OCI-LY3 (cell line): Measurements from ENCODE around the gene CD40.

Experiments used
- H2AFZ ChIP-seq: fragments of 200-600, 300-600 bp; shearing (Covaris generic); 2 replicates; pipeline ENCODE4 v1.6.0; 2014; ENCODE audit warnings: antibody characterized with exemption, low read depth, low read length
- H3K27ac ChIP-seq: fragments of 200-600, 300-600 bp; sonication (generic); 2 replicates; pipeline ENCODE4 v1.5.1; 2014; ENCODE audit warnings: mild to moderate bottlenecking, low read length, moderate library complexity, mixed read lengths
- H3K27me3 ChIP-seq: fragments of 200-600, 300-600 bp; sonication (generic); 2 replicates; pipeline ENCODE4 v1.6.1; 2014; ENCODE audit warnings: low read depth, low read length, mixed read lengths
- H3K36me3 ChIP-seq: fragments of 200-600, 300-600 bp; sonication (generic); replicated peaks from 2 replicates; pipeline ENCODE3; 2014; ENCODE audit warnings: low read depth, low read length, mixed read lengths
- H3K4me1 ChIP-seq: fragments of 300-600, 200-600 bp; sonication (generic); 2 replicates; pipeline ENCODE4 v1.6.1; 2014; ENCODE audit warnings: low read length, mixed read lengths
- H3K4me2 ChIP-seq: fragments of 200-600, 300-600 bp; sonication (generic); 2 replicates; pipeline ENCODE4 v1.6.1; 2014; ENCODE audit warnings: low read length, mixed read lengths
- H3K4me3 ChIP-seq: fragments of 300-600, 200-600 bp; sonication (generic); 2 replicates; pipeline ENCODE4 v1.5.1; 2014; ENCODE audit warnings: antibody characterized with exemption, mild to moderate bottlenecking, low read length, moderate library complexity
- H3K79me2 ChIP-seq: fragments of 300-600, 200-600 bp; shearing (Covaris generic); 2 replicates; pipeline ENCODE4 v1.6.1; 2014; ENCODE audit warnings: mild to moderate bottlenecking, low read length, mixed read lengths
- H3K9ac ChIP-seq: fragments of 300-600, 200-600 bp; shearing (Covaris generic); 2 replicates; pipeline ENCODE4 v1.6.0; 2014; ENCODE audit warnings: mild to moderate bottlenecking, low read length, moderate library complexity
- H3K9me3 ChIP-seq: fragments of 200-600, 300-600 bp; shearing (Covaris generic); 2 replicates; pipeline ENCODE4 v1.6.1; 2014; ENCODE audit warnings: low read length, mixed read lengths; ENCODE audit not compliant: insufficient read depth
- H4K20me1 ChIP-seq: fragments of 200-600, 300-600 bp; sonication (generic); 2 replicates; pipeline ENCODE4 v1.6.1; 2016; ENCODE audit warnings: low read length, mixed read lengths; ENCODE audit not compliant: insufficient read depth
- EZH2phosphoT487 ChIP-seq: fragments of 200-600 bp; shearing (Covaris generic); IDR thresholded peaks from 2 replicates; pipeline ENCODE4 v1.6.1; 2018; ENCODE audit warnings: antibody characterized with exemption, mixed run types, low read depth
- TF ChIP-seq, protein P1 (sequence below): fragments of 200-600, 300-600 bp; sonication (generic); IDR thresholded peaks from 2 replicates; pipeline ENCODE4 v1.5.1; 2014; ENCODE audit warnings: antibody characterized with exemption, low read length, low read depth

CD40 gene

DNA sequence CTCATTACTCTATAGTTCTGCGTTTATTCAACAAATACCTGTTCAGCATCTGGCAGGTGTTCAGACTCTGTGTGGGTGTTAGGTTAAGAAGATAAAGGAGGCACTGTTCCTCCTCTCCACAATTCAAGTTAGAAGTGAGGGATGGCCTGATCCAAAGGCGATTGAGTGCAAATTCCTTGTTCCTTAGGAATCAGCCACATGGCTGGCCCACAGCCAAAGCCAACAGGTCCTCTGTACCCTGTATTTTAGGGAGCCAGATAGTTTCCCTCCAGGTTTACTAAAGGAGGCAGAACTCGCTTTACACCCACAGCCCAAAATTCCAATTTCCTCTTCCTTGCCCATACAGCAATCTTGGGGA lies 5.0 kb upstream of the CD40 start:
- H3K36me3 ChIP-seq, result no peaks in the 10 kb centered on the region
- peak overlapping the region; percentile 90; the same call in 1 of the 2 replicates for H3K27ac ChIP-seq
- no peaks in the 10 kb centered on the region for H3K27me3 ChIP-seq
- TF ChIP-seq EZH2phosphoT487, result no peak
- TF ChIP-seq, protein P1, sequence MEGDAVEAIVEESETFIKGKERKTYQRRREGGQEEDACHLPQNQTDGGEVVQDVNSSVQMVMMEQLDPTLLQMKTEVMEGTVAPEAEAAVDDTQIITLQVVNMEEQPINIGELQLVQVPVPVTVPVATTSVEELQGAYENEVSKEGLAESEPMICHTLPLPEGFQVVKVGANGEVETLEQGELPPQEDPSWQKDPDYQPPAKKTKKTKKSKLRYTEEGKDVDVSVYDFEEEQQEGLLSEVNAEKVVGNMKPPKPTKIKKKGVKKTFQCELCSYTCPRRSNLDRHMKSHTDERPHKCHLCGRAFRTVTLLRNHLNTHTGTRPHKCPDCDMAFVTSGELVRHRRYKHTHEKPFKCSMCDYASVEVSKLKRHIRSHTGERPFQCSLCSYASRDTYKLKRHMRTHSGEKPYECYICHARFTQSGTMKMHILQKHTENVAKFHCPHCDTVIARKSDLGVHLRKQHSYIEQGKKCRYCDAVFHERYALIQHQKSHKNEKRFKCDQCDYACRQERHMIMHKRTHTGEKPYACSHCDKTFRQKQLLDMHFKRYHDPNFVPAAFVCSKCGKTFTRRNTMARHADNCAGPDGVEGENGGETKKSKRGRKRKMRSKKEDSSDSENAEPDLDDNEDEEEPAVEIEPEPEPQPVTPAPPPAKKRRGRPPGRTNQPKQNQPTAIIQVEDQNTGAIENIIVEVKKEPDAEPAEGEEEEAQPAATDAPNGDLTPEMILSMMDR, result no peak
- H2AFZ ChIP-seq, result no peak overlapping the region
- peak overlapping the region; percentile 58; the same call in 1 of the 2 replicates for H3K9ac ChIP-seq
- H3K4me2 ChIP-seq, result peak overlapping the region; percentile 87
- H3K4me1 ChIP-seq, result peaks cover 72% of the 10 kb centered on the region
- H3K4me3 ChIP-seq, result peak overlapping the region; percentile 14; the same call in 1 of the 2 replicates
- H3K79me2 ChIP-seq, result peaks cover 39% of the 10 kb centered on the region
- no peaks in the 10 kb centered on the region for H4K20me1 ChIP-seq
- H3K9me3 ChIP-seq, result no peaks in the 10 kb centered on the region

DNA sequence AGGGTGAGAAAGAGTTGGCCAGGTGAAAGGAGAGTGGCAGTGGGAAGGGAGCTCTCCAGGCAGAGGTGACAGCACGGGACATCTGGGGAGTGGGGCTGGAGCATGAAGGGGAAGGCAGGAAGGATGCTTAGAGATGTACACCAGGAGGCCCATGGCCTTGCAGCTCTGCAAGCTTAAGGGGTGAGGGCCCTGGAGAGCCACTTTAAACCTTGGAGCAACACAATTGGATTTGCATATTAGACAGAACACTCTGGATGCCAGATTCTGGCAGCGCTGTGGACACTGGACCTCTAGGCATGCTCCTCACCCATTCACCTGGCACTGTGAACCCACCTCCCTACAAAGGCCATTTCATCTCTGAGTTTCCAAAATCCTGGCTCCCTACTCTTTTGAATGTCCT lies 3.7 kb upstream of the CD40 start:
- Histone ChIP-seq H4K20me1 (peaks cover 4% of the 10 kb centered on the region), H2AFZ (no peak overlapping the region), H3K9ac (no peak overlapping the region), H3K36me3 (peaks cover 10% of the 10 kb centered on the region), H3K4me1 (peaks cover 61% of the 10 kb centered on the region), H3K79me2 (peaks cover 47% of the 10 kb centered on the region), H3K27ac (peak overlapping the region; percentile 90; the same call in 1 of the 2 replicates), H3K27me3 (no peaks in the 10 kb centered on the region), H3K4me2 (no peak overlapping the region), H3K9me3 (no peaks in the 10 kb centered on the region), H3K4me3 (no peak overlapping the region)
- TF ChIP-seq, protein P1, result no peak
- TF ChIP-seq EZH2phosphoT487, result no peak

DNA sequence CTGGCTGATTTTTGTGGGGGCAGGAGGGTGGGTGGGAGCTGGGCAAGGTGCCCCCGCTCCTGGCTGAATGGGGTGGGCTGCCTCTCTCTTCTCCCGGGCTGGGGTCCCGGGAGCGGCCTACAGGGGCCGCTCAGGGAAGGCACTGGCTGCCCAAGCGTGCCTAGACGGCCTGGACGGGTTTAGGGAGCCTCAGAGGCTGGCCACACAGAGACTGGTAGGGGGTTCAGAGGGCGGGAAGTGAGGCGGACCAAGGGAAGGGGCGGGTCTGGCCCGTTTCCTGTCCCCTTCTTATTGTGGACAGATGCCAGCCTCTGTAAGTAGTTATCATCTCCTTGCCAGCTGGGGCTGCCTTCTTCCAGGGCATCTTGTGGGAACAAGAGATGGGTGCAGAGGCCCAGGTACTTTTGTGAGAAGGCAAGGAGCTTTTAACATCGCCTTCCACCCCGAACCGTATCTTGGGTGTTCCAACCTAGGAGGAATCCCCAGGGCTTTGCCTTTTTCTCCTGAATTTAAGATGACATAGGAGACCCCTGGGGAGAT lies 437 bp downstream of the CD40 start:
- no peaks in the 10 kb centered on the region for H3K9me3 ChIP-seq
- H2AFZ ChIP-seq, result no peak overlapping the region
- peaks cover 47% of the 10 kb centered on the region for H3K4me1 ChIP-seq
- peaks cover 45% of the 10 kb centered on the region for H4K20me1 ChIP-seq
- H3K27ac ChIP-seq, result peak overlapping the region; percentile 94
- TF ChIP-seq, protein P1, result no peak
- no peak for TF ChIP-seq EZH2phosphoT487
- no peaks in the 10 kb centered on the region for H3K27me3 ChIP-seq
- peaks cover 62% of the 10 kb centered on the region for H3K79me2 ChIP-seq
- peaks cover 50% of the 10 kb centered on the region for H3K36me3 ChIP-seq
- H3K4me2 ChIP-seq, result peak overlapping the region; percentile 73
- H3K9ac ChIP-seq, result peak overlapping the region; percentile 98
- H3K4me3 ChIP-seq, result peak overlapping the region; percentile 80

DNA sequence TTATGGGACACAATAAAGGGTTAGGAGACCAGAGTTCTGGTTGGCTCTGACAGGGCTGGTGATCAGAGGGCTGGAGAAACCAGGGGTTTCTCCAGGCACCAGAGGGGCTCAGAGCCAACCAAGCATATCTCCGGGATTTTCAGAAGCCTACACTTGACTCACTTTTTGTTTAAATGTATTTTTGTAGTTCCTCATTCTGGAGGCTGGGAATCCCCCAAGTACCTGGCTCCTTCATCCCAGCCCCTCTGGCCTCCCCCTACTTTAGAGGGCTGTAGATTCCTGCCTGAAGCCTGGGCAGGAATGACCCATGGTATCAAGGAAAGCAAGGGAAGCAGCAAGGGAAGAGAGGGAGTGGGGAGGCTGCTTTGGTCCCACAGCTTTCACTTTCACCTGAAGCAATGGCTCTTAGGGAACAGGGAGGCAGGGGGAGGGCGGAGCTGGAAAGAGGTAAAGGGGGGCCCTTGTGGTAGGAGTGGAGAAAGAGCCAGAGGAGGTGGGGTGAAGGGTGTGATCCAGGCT lies 973 bp downstream of the CD40 start:
- Histone ChIP-seq H3K27me3 (no peaks in the 10 kb centered on the region), H3K4me3 (peak overlapping the region; percentile 80), H3K36me3 (peaks cover 54% of the 10 kb centered on the region), H3K9ac (peak overlapping the region; percentile 98), H3K27ac (peak overlapping the region; percentile 94), H3K4me2 (peak overlapping the region; percentile 73), H3K4me1 (peaks cover 45% of the 10 kb centered on the region), H2AFZ (no peak overlapping the region), H3K9me3 (no peaks in the 10 kb centered on the region), H3K79me2 (peaks cover 68% of the 10 kb centered on the region), H4K20me1 (peaks cover 50% of the 10 kb centered on the region)
- no peak for TF ChIP-seq EZH2phosphoT487
- TF ChIP-seq, protein P1, result no peak
